G401.6 (cell line): ENCODE measurements around the gene NCSTN.
A peak's percentile ranks its signal among the peaks of the same experiment; 100 is the strongest.

ENCODE experiments used
- FAIRE-seq: peaks from 2 replicates; lab custom pipeline; 2012; peaks lifted over from hg19 to GRCh38; lab: Jason Lieb, UNC

The NCSTN gene

DNA sequence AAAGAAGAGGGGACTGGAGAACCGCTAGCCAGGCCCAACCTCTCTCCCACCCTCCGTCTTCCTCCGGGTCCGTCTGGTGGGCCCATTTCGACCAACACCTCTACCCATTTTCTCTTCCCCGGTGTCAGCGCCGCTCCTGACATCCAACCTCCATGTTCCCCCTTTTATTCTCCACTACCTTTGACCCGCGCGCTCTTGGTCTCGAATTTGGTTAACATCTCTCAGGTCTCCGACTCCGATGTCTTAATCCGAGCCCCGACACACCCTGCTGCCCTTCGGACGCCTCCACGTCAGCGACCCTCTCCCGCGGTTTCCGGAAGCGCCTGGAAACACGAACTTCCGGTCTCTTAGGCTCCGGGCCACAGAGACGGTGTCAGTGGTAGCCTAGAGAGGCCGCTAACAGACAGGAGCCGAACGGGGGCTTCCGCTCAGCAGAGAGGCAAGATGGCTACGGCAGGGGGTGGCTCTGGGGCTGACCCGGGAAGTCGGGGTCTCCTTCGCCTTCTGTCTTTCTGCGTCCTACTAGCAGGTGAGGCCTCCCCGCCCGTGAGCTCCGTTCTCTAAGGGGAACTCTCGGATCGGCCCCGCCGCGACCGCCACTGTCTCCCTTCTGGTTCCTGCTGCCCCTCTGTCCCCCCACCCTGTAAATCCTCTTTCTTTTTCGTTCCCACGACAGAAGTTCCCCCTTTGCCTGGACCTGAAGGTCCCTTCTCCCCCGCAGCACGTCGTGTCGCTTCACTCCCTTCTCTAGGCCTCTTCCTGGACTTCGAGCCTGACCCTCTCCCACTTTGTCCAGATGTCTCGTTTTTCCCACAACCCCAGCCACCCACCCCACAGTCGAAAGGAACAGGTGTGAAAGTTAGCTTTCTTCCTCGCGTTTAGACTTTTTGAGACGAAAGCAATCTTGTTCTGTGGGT lies at the start of gene NCSTN, which contains the start of gene COPA:
NCSTN (plus strand) TSS at position 431 of the 917 bp plus-strand sequence; CDS start at position 445, 14 bp downstream.
COPA (minus strand) TSS at position 298 of the 917 bp plus-strand sequence; CDS start at position 218, 80 bp downstream.
- peak; percentile 95 for FAIRE-seq

DNA sequence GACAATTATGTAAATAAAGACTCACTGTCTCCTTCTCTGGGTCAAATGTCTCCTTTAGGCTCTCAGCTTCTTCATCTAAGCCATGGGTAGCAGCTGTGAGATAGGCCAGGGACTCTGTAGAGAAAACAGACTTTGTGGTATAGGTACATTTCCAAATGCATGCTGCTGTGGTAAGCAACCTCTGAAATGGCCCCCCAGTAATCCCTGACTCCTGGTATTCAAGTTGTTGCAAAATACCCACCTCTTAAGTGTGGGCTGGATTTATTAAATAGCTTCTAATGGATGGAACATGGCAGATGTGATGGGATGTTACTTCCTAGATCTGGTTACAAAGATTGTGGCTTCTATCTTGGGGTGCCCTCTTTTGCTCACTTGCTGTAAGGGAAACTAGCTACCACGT lies 47.1 kb upstream of the NCSTN start:
- FAIRE-seq: no peak

- no peak for FAIRE-seq
These were observed 43.0 kb upstream of the NCSTN start for GRCh38 chr1:160300173-160300572.

DNA sequence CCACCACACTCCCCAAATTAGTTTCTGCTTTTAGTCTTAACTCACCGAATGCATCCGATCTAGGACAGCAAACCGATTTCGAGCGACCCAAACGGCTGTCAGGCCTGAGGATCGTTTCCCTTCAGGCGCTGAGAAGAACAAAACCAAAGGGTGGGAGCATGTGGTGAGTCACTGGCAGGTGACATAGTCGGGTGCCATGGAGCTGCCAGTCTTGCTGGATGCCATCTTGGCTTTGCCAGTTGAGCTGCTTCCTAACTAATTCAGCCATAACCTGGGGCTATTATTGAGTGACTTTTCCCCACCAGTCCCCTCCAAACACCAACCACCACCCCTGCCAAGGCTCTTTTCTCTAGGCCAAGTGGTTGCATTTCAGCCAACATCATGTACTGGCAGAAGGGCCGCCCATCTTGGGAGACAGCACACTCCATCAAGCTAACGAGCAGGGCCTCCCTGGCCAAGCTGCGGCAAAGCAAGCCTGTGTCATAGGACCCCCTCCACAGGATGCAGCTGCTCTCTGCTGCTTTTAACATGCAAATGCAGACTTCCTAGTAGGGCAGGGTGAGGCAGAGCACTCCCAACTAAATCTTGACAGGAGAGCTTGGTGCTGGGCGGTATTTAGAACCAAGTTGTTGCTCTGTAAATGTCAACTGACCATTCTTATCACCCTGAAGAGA lies 35.9 kb upstream of the NCSTN start:
- no peak for FAIRE-seq

DNA sequence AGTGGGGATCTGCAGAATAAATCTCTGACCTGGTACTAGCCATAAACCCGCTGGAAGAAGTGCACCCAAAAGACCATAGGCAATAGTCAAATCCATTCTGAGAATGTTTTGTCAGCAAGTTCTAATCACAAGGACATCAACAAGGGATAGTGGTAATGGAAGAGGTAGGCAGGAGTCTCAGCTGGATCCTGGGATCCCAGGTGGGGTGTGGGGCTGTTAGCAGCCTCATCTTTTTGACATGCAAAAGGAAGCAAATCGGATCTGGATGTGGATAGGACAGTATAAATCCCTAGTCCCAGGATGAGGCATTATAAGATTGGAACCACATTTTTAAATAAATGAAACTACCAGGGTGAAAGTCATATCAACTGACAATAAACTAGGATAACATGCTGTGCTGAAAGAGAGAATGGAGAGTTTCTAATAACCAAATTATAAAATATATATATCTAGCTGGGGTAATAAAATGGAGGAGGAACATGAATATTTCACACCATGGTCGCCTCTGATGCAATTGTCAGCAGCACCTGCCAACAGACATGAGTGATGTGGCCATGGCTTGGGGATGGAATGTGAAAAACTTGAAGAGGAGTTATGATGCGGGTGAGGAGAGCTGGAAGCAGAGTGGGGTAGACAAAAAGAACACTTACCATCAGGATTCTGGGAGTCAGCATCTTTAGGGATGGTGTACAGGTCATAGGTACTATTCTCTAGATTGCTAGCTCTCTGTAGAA lies 34.6 kb upstream of the NCSTN start:
- no peak for FAIRE-seq

GRCh38 chr1:160309185-160309557 lies 34.0 kb upstream of the NCSTN start:
- FAIRE-seq: no peak

DNA sequence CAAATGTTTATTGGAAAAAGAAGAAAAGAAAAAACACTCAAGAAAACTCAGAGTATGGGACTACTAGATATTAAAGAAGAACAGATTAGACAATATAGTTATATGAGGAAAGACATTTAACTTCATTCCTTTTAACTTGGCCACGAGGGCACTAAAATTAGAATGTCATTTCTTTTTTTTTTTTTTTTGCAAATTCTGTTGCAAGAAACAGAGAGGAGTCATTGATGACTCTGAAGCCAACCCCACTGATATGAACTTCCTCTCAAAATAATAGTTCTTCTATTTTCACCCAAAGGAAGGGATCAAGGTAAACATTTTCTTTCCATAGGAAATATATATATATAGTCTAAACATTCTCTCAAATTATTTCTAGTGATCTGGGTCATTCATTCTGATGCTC lies 33.6 kb upstream of the NCSTN start:
- FAIRE-seq: no peak

DNA sequence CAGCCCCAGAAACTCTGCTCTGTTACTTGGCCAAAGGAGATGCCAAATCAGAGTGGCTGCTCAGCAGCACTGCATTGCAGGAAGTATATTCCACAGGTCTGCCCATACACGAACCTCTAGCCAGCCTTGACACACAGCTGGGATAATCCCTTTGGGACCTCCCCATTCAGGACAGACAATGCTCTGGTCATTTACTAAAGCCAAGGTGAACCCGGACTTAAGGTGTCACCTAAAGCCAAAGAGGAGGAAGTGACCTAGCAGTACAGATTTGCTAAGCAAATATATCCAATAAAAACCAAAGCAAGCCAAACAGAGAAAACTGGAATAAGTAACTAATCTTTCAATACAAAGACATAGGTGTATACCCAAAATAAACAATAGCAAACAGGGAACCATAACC lies 27.8 kb upstream of the NCSTN start:
- no peak for FAIRE-seq

DNA sequence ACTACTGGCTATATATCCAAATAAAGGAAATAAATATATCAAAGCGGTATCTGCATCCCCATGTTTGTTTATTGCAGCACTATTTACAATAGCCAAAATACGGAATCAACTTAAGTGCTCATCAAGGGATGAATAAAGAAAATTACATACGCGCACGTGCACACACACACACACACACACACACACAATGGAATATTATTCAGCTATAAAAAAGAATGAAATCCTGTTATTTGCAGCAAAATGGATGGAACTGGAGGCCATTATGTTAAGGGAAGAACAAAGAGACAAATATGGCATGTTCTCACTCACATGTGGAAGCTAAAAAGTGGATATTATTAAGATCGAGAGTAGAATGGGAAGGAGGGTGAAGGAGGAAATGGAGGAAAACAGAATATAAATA lies 20.4 kb upstream of the NCSTN start:
- no peak for FAIRE-seq

GRCh38 chr1:160325252-160325651 lies 17.9 kb upstream of the NCSTN start:
- FAIRE-seq: no peak

GRCh38 chr1:160326418-160326817 lies 16.8 kb upstream of the NCSTN start:
- no peak for FAIRE-seq

DNA sequence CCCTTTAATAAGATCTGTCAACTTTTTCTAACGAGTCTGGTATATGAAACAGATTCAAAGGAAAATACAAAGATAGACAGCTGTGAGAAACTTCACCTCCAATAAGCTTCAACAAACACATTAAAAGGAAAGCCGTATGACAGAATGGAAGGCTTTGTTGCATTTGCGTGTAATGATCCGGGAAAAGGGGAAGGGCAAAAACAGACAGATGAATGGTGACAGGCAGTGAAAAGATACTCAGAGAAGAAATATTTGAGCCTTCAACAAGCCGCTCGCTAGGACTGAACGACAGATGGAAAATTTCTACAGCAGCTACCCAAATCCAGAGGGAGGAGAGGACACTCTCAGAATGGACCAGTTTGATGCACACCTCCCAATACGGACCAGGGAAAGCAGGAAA lies 15.0 kb upstream of the NCSTN start:
- no peak for FAIRE-seq

- no peak for FAIRE-seq
These were observed 13.1 kb upstream of the NCSTN start for GRCh38 chr1:160330119-160330518.

DNA sequence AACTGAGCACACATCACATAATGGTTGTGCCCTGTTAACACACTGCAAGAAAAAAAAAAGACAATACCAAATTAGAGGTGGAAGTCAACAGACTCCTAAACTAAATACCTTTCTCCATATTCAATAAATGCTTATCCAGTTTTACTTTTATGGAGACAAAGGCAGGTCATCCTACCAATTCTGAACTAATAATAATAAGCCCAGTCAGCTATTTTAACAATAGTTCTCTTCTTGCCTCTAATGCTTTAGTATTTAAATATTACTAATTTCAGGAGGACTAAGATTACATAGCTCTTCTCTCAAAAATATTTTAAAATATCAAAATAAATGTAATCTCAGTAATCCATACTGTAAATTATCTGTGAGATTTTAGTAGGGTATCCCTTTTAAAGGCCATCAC lies 10.7 kb upstream of the NCSTN start:
- no peak for FAIRE-seq

- FAIRE-seq: no peak
These were observed 4.6 kb upstream of the NCSTN start for GRCh38 chr1:160338580-160338979.

DNA sequence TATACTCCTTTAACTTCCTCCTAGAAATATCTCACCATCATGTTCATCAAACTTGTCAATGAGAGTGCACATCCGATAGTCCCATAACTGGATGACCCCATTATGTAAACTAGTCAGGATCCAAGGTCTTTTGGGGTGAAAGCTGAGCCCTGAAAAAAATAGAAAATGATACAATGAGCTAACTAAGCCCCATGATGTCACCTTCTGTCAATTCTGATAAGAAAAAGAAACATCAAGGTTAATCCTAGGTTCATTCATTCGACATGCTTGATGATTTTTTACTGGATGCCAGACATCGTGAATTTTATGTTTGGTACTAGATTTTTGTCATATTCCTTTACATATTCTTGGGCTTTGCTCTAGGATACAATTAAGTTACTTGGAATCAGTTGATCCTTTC lies 3.0 kb upstream of the NCSTN start:
- FAIRE-seq: no peak

GRCh38 chr1:160340866-160341265 lies 2.3 kb upstream of the NCSTN start:
- no peak for FAIRE-seq

- no peak for FAIRE-seq
These were observed 657 bp upstream of the NCSTN start for GRCh38 chr1:160342526-160342925.

GRCh38 chr1:160344241-160344640 lies 1.1 kb downstream of the NCSTN start:
- no peak for FAIRE-seq

DNA sequence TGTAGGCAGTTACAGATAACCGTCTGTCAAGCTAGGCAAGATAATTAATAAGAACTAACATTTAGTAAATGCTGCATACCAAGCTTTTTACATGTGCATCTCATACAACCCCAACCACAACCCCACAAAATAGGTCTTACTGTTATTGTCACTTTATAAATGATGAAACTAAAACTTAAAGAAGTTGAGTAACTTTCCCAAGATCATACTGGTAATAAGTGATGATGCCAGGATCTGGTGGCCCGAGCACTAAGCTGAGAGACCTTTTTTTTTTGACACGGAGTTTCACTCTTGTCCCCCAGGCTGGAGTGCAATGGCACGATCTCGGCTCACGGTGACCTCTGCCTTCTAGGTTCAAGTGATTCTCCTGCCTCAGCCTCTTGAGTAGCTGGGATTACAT lies 1.8 kb downstream of the NCSTN start:
- no peak for FAIRE-seq

- no peak for FAIRE-seq
These were observed 3.3 kb downstream of the NCSTN start for GRCh38 chr1:160346463-160346862.

DNA sequence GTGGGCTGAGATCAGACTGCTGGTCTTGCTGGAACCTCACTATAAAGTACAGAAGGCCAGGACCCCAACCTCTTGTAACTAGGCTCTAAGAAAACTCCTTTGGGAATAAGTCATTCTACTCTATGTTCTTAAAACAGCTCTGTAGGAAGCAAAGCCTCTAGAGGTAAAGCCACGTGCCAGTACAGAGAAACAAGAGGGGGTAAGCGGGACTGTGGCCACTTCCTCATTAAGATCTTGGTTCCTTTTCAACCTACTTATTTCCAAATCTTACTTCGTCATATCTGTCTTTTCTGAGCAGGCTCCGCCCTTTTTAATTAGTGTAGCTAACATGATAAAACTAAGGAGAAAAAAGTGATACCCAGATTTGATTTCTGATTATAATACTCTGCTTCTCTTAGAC lies 3.8 kb downstream of the NCSTN start:
- FAIRE-seq: no peak

DNA sequence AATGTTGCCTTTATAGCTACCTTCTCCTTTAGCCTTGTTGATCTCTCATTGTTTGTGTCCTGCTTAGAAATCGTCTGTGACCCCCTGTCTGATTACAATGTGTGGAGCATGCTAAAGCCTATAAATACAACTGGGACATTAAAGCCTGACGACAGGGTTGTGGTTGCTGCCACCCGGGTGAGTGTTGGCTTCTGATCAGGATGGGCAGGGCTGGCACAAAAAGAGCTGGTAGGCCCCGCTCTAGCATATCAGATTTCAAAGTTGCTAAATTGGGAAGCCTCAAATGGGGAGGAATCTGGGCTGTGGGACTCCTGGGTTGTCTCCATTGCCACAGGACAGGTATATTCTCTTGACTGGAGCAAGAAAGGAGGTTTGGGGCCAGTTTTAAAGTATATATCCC lies 8.4 kb downstream of the NCSTN start:
- no peak for FAIRE-seq
